Measurements from ENCODE around the gene MEGF11.

DNA sequence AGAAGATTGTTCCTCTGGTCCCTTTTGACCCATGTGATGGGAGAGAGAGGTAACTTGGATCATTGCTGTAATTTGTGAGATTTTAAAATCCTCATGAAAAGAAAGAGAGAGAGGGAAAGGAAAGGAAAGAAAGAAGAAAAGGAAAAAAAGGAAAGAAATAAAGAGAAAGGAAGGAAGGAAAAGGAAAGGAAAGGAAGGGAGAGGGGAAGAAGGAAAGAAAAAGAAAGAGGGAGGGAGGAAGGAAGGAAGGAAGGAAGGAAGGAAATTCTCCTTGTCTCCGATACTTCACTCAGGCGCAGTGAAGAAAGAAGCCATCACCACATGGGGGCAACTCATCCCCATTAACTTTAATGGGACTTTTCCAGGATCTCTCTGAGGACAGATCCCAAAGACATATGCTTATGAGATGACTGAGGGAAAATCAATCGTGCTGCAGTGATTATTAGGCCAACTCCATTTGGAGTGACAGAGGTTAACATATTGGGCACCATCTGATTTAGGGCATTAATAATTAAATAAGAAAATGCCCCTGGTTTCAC, 123.0 kb downstream of the MEGF11 start:
- TF ChIP-seq, protein P1, sequence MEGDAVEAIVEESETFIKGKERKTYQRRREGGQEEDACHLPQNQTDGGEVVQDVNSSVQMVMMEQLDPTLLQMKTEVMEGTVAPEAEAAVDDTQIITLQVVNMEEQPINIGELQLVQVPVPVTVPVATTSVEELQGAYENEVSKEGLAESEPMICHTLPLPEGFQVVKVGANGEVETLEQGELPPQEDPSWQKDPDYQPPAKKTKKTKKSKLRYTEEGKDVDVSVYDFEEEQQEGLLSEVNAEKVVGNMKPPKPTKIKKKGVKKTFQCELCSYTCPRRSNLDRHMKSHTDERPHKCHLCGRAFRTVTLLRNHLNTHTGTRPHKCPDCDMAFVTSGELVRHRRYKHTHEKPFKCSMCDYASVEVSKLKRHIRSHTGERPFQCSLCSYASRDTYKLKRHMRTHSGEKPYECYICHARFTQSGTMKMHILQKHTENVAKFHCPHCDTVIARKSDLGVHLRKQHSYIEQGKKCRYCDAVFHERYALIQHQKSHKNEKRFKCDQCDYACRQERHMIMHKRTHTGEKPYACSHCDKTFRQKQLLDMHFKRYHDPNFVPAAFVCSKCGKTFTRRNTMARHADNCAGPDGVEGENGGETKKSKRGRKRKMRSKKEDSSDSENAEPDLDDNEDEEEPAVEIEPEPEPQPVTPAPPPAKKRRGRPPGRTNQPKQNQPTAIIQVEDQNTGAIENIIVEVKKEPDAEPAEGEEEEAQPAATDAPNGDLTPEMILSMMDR (conservative IDR thresholded peaks at IDR 0.05; ENCODE audit: low read length): no peak; the same call in 1 of the 2 replicates
- no peak for TF ChIP-seq EZH2phosphoT487 (IDR thresholded peaks at IDR 0.05; ENCODE audit: borderline replicate concordance, low read depth, low read length)
